HepG2 (cell line): ENCODE data around the gene OOSP3. TPM values are rescaled to one million over a fixed set of nuclear protein-coding genes. Genes with fewer than 3 reads are reported as not detected.

Source experiments
- ATAC-seq: fragments of 200-7000 bp; cut with Tn5 transposase; 3 replicates; pipeline ENCODE4 v1.9.1; 2020; ENCODE audit warnings: mild to moderate bottlenecking, moderate library complexity
- BruUV-seq: library from RNA; stranded (reverse); fragments of 400-500 nt; replicated peaks from 2 replicates; lab custom pipeline; 2021; lab: Mats Ljungman, UMichigan
- CTCF ChIA-PET: fragments of 300-600 bp; formaldehyde crosslinking; extraction: SDS; loops from one replicate; lab custom pipeline; 2021; ENCODE audit warnings: low total read pairs, inconsistent platforms, low intra/inter-chr PET ratio; lab: Yijun Ruan, JAX
- POLR2A ChIA-PET: fragments of 350-600 bp; sonication (Branson Sonifier 250); formaldehyde crosslinking; loops from one replicate; lab custom pipeline; 2020; ENCODE audit warnings: antibody characterized with exemption, inconsistent platforms; lab: Yijun Ruan, JAX
- DNase-seq: peaks from one replicate; pipeline ENCODE4 v3.0.0-alpha.2; 2015; ENCODE audit warnings: low spot score
- FAIRE-seq: peaks from 3 replicates; lab custom pipeline; 2011; peaks lifted over from hg19 to GRCh38; lab: Jason Lieb, UNC
- H2AFZ ChIP-seq: one replicate; pipeline ENCODE4 v1.6.1; 2011; ENCODE audit warnings: low read length, inconsistent platforms
- H3K27ac ChIP-seq: fragments of 300-600 bp; 3 replicates; pipeline ENCODE4 v1.8.0; 2011; ENCODE audit warnings: mixed run types, mild to moderate bottlenecking, mixed read lengths, low read length, inconsistent platforms; ENCODE audit not compliant: insufficient read depth; ENCODE audit errors: extremely low read length
- H3K27me3 ChIP-seq, 2 experiments: fragments of 200-600 bp in 1 of 2; 2 replicates in 1 of 2; 3 replicates in 1 of 2; pipeline versions ENCODE4 v1.6.0 to v1.8.0; 2011; ENCODE audit warnings: low read length in 2 of 2, mild to moderate bottlenecking in 2 of 2, moderate library complexity in 2 of 2, inconsistent platforms in 1 of 2; ENCODE audit not compliant: insufficient read depth in 2 of 2, control insufficient read depth in 1 of 2
- H3K36me3 ChIP-seq, 2 experiments: fragments of 200-600 bp in 1 of 2; replicated peaks in 1 of 2; 2 replicates in 1 of 2; 3 replicates in 1 of 2; pipeline versions ENCODE4 v1.5.1 to v1.8.0; 2011; ENCODE audit warnings: low read length in 2 of 2, inconsistent platforms in 1 of 2; ENCODE audit not compliant: insufficient read depth in 2 of 2, control insufficient read depth in 1 of 2
- H3K4me1 ChIP-seq: 2 replicates; pipeline ENCODE4 v1.5.1; 2012; ENCODE audit warnings: low read length, inconsistent platforms; ENCODE audit not compliant: insufficient read depth
- H3K4me2 ChIP-seq: 2 replicates; pipeline ENCODE4 v1.6.0; 2011; ENCODE audit warnings: low read depth, low read length, inconsistent platforms
- H3K4me3 ChIP-seq, 3 experiments: fragments of 200-600 bp in 1 of 3; sonication (generic), shearing (Covaris generic) in 1 of 3; replicated peaks in 1 of 3; 2 replicates each; pipeline ENCODE4 v1.5.1; 2011 to 2016; ENCODE audit warnings: low read length in 3 of 3, inconsistent platforms in 2 of 3, low read depth in 2 of 3, mild to moderate bottlenecking in 2 of 3, control low read depth in 1 of 3, mixed read lengths in 1 of 3; ENCODE audit not compliant: insufficient read depth in 1 of 3
- H3K79me2 ChIP-seq: one replicate; pipeline ENCODE4 v1.6.1; 2011; ENCODE audit warnings: low read length, inconsistent platforms; ENCODE audit not compliant: insufficient read depth
- H3K9ac ChIP-seq: 2 replicates; pipeline ENCODE4 v1.6.0; 2011; ENCODE audit warnings: mild to moderate bottlenecking, low read depth, low read length, inconsistent platforms; ENCODE audit not compliant: insufficient read depth
- H3K9me3 ChIP-seq: 2 replicates; pipeline ENCODE4 v1.5.1; 2012; ENCODE audit warnings: mild to moderate bottlenecking, low read length
- H4K20me1 ChIP-seq: 2 replicates; pipeline ENCODE4 v1.6.0; 2011; ENCODE audit warnings: inconsistent platforms, mild to moderate bottlenecking, low read length, moderate library complexity; ENCODE audit not compliant: insufficient read depth
- ARID4A ChIP-seq: sonication (generic); formaldehyde crosslinking; IDR thresholded peaks from 2 replicates; pipeline ENCODE4 v1.5.0; 2020; ENCODE audit warnings: mild to moderate bottlenecking, missing genetic modification reagents, borderline replicate concordance
- ATF3 ChIP-seq: sonication (generic); formaldehyde crosslinking; IDR thresholded peaks from 2 replicates; pipeline ENCODE4 v1.4.0; 2020; ENCODE audit warnings: missing genetic modification reagents
- ETV6 ChIP-seq: sonication (generic); formaldehyde crosslinking; conservative IDR thresholded peaks from 2 replicates; pipeline ENCODE4 v1.4.0; 2020; ENCODE audit warnings: missing genetic modification reagents
- IRF1 ChIP-seq: sonication (generic); formaldehyde crosslinking; IDR thresholded peaks from 2 replicates; pipeline ENCODE4 v1.4.0; 2020; ENCODE audit warnings: low read depth, mild to moderate bottlenecking, missing genetic modification reagents
- MAFK ChIP-seq, 2 experiments: IDR thresholded peaks in 1 of 2; conservative IDR thresholded peaks in 1 of 2; 2 replicates each; pipeline ENCODE4 v1.6.1; 2011; ENCODE audit warnings: improper control_type of control experiment in 2 of 2, low read length in 2 of 2
- MIER2 ChIP-seq: IDR thresholded peaks from 2 replicates; pipeline ENCODE4 v1.6.1; 2016; ENCODE audit warnings: missing biosample characterization, missing genetic modification reagents
- NFATC3 ChIP-seq: sonication (generic); formaldehyde crosslinking; IDR thresholded peaks from 2 replicates; pipeline ENCODE4 v1.5.1; 2020; ENCODE audit warnings: mild to moderate bottlenecking, missing genetic modification reagents
- SOX6 ChIP-seq, 2 experiments: fragments of 450-650 bp in 1 of 2; sonication (generic) in 1 of 2; formaldehyde crosslinking in 1 of 2; IDR thresholded peaks; 2 replicates each; pipeline versions ENCODE4 v1.4.0 to v1.6.1; 2017 to 2020; ENCODE audit warnings: antibody characterized with exemption in 1 of 2, mild to moderate bottlenecking in 1 of 2, missing genetic modification reagents in 1 of 2
- TMF1 ChIP-seq: sonication (generic); formaldehyde crosslinking; IDR thresholded peaks from 2 replicates; pipeline ENCODE4 v1.8.1; 2022; ENCODE audit warnings: low read depth, missing genetic modification reagents
- ZBED4 ChIP-seq: sonication (generic); formaldehyde crosslinking; IDR thresholded peaks from 2 replicates; pipeline ENCODE4 v1.4.0; 2020; ENCODE audit warnings: missing genetic modification reagents, borderline replicate concordance
- ZNF468 ChIP-seq: sonication (generic); formaldehyde crosslinking; IDR thresholded peaks from 2 replicates; pipeline ENCODE4 v1.8.0; 2022; ENCODE audit warnings: mild to moderate bottlenecking, moderate library complexity, missing genetic modification reagents
- ZNF564 ChIP-seq: sonication (generic); formaldehyde crosslinking; IDR thresholded peaks from 2 replicates; pipeline ENCODE4 v1.8.1; 2023; ENCODE audit warnings: mild to moderate bottlenecking, missing genetic modification reagents
- ZNF577 ChIP-seq: sonication (generic); formaldehyde crosslinking; IDR thresholded peaks from 2 replicates; pipeline ENCODE4 v1.4.0; 2020; ENCODE audit warnings: mild to moderate bottlenecking, low read depth, missing genetic modification reagents, borderline replicate concordance
- ZNF616 ChIP-seq: sonication (generic); formaldehyde crosslinking; IDR thresholded peaks from 2 replicates; pipeline ENCODE4 v1.5.0; 2020; ENCODE audit warnings: low read depth, mild to moderate bottlenecking, missing genetic modification reagents
- WGBS: methylation state at CpG from one replicate; pipeline ENCODE4 v1.1.6; 2017; ENCODE audit warnings: low lambda C conversion rate; 5-methylcytosine and 5-hydroxymethylcytosine counted together
- in situ Hi-C: cut with HindIII; loops from 2 replicates; pipeline ENCODE4 v1.10.0; 2017; ENCODE audit warnings: low pct_unique_long_range_greater_than_20kb; ENCODE audit not compliant: extremely low pct_ligation_motif_present
- intact Hi-C: fragments of 100-400 bp; cut with micrococcal nuclease; formaldehyde crosslinking; loops from one replicate; pipeline ENCODE4 v1.10.0; 2022; ENCODE audit not compliant: unreplicated experiment
- polyA plus RNA-seq, 8 experiments: library from polyadenylated mRNA; depleted of rRNA in 3 of 8; stranded (reverse) in 7 of 8; unstranded in 1 of 8; fragments of >200 nt; fragmentation: Illumina TruSeq in 4 of 8; extraction: Trizol in 4 of 8; gene quantifications; 2 replicates each; pipeline versions ENCODE4 v1.2.1 to v1.2.3, GENCODE V29; 2011 to 2016; ENCODE audit warnings: low read depth in 4 of 8, missing spikeins in 1 of 8, mixed read lengths in 1 of 8; ENCODE audit not compliant: insufficient read depth in 1 of 8
- total RNA-seq, 5 experiments: library from RNA; depleted of rRNA; stranded (reverse); fragments of >200 nt; fragmentation: Illumina TruSeq; extraction: Trizol; gene quantifications; 2 replicates each; pipeline ENCODE4 v1.2.3, GENCODE V29; 2016; ENCODE audit warnings: low read depth in 1 of 5

Gene OOSP3
- total and polyA plus RNA-seq, 2 of the 13 experiments (the other 11 are each of a cell fraction or from before 2014, with no cell fraction given): not detected

- ATAC-seq (no peak), FAIRE-seq (no peak), DNase-seq (no peak)
- intact Hi-C loops: no loop called here
- no peaks in the 10 kb centered on the region for H3K36me3 ChIP-seq
- H3K79me2 ChIP-seq: no peaks in the 10 kb centered on the region
- H3K4me1 ChIP-seq: no peaks in the 10 kb centered on the region
- H3K9ac ChIP-seq: no peak overlapping the region
- no peak overlapping the region for H2AFZ ChIP-seq
- no peaks in the 10 kb centered on the region for H3K9me3 ChIP-seq
- no peak overlapping the region for H3K27ac ChIP-seq
- H3K4me2 ChIP-seq: no peak overlapping the region
- no peak overlapping the region for H3K4me3 ChIP-seq
- CTCF ChIA-PET: no interaction called here
- WGBS: 4% methylated on average over 2 of the region's 2 CpGs
- no peaks in the 10 kb centered on the region for H4K20me1 ChIP-seq
- TF ChIP-seq ZNF577 (CRISPR knock-in tag): no peak
- TF ChIP-seq ETV6 (CRISPR knock-in tag): no peak
- no peak for TF ChIP-seq ZBED4
- TF ChIP-seq ARID4A (CRISPR knock-in tag): no peak
- TF ChIP-seq ZNF468: no peak
- no peak for TF ChIP-seq ATF3 (CRISPR knock-in tag)
- no peak for TF ChIP-seq ZNF616
- TF ChIP-seq IRF1 (CRISPR knock-in tag): no peak
- no peak for TF ChIP-seq MAFK (conservative IDR thresholded peaks at IDR 0.05 in 1 of 2, IDR thresholded peaks at IDR 0.05 in 1 of 2; ENCODE audit: low read length in 2 of 2)
- TF ChIP-seq ZNF564: no peak
- TF ChIP-seq TMF1: no peak
- no peak for TF ChIP-seq SOX6 (IDR thresholded peaks at IDR 0.05)
- no peak for TF ChIP-seq SOX6 (CRISPR knock-in tag; IDR thresholded peaks at IDR 0.05)
- no peak for TF ChIP-seq NFATC3 (CRISPR knock-in tag)
- TF ChIP-seq MIER2 (CRISPR knock-in tag): no peak
- BruUV-seq: no TSS peak
- in situ Hi-C loops: no loop called here
- POLR2A ChIA-PET: no interaction called here
- H3K27me3 ChIP-seq: no peaks in the 10 kb centered on the region
Measured at GRCh38 chr11:59944720-59945119, 66.1 kb downstream of the OOSP3 start.
